NCI-H460 (cell line): ENCODE results near the gene CYP2E1. TPM values are rescaled to one million over a fixed set of nuclear protein-coding genes. Genes with fewer than 3 reads are reported as not detected.
"Not testable (repeated sequence)": the region's sequence is repeated elsewhere in the genome, so short reads cannot be mapped to it uniquely, and the experiment has no call there.

Experiments
- DNase-seq: peaks from one replicate; pipeline ENCODE4 v3.0.0-alpha.2; 2016; ENCODE audit warnings: low read depth; ENCODE audit errors: extremely low read depth
- total RNA-seq: library from RNA; depleted of rRNA; stranded (reverse); fragments of >200 nt; shearing (Covaris generic); gene quantifications from 2 replicates; pipeline ENCODE4 v1.2.3, GENCODE V29; 2014; rRNA removed

CYP2E1 gene
- total RNA-seq, 1 experiment from 2014 or later, result 1.6 TPM

GRCh38 chr10:133568287-133568614 lies 41.1 kb downstream of the CYP2E1 start:
- DNase-seq, result no peak

- DNase-seq, result not testable (repeated sequence)
Observed at GRCh38 chr10:133568831-133569527, 41.8 kb downstream of the CYP2E1 start.

GRCh38 chr10:133569801-133570200 lies 42.6 kb downstream of the CYP2E1 start:
- DNase-seq, result not testable (repeated sequence)

GRCh38 chr10:133572055-133572454 lies 44.9 kb downstream of the CYP2E1 start:
- DNase-seq, result not testable (repeated sequence)

GRCh38 chr10:133573460-133573859 lies 46.3 kb downstream of the CYP2E1 start:
- not testable (repeated sequence) for DNase-seq

GRCh38 chr10:133577037-133577436 lies 49.9 kb downstream of the CYP2E1 start:
- not testable (repeated sequence) for DNase-seq

Other genes with a start within 250 kb of the CYP2E1 start
- gene TUBGCP2, start 218.5 kb upstream of the CYP2E1 start, total RNA-seq, result 52.9 and 55.9 TPM in 2 replicates
- 50.4 and 56.6 TPM in 2 replicates for gene ZNF511, start 218.4 kb upstream of the CYP2E1 start, total RNA-seq
- gene CALY, start 190.5 kb upstream of the CYP2E1 start, total RNA-seq, result 0.20 TPM in 1 of 2 replicates, not detected in the other
- gene PRAP1, start 180.0 kb upstream of the CYP2E1 start, total RNA-seq, result not detected in 2 replicates
- 5.0 and 7.2 TPM in 2 replicates for gene FUOM, start 169.3 kb upstream of the CYP2E1 start, total RNA-seq
- gene ECHS1, start 154.0 kb upstream of the CYP2E1 start, total RNA-seq, result 108 and 109 TPM in 2 replicates
- gene PAOX, start 148.1 kb upstream of the CYP2E1 start, total RNA-seq, result 1.1 and 1.6 TPM in 2 replicates
- gene MTG1, start 133.2 kb upstream of the CYP2E1 start, total RNA-seq, result 16.6 and 27.1 TPM in 2 replicates
- not detected in 2 replicates for gene SPRN, start 102.7 kb upstream of the CYP2E1 start, total RNA-seq
- gene SCART1, start 73.4 kb upstream of the CYP2E1 start, total RNA-seq, result 0.92 and 1.2 TPM in 2 replicates
- not detected in 2 replicates for gene SYCE1, start 38.2 kb downstream of the CYP2E1 start, total RNA-seq
- gene FRG2B, start 99.4 kb downstream of the CYP2E1 start, total RNA-seq, result not detected in 2 replicates